Measurements from ENCODE around the gene ANKRD9. TPM values are rescaled to one million over a fixed set of nuclear protein-coding genes. Genes with fewer than 3 reads are reported as not detected.
A peak's percentile ranks its signal among the peaks of the same experiment; 100 is the strongest.
"Not testable (repeated sequence)": the region's sequence is repeated elsewhere in the genome, so short reads cannot be mapped to it uniquely, and the experiment has no call there.

The ANKRD9 gene
- total RNA-seq, 1 donor from 2014 or later: 23.9 TPM

GRCh38 chr14:102544747-102545460 is 35.3 kb upstream of the ANKRD9 start:
- TF ChIP-seq CTCF (IDR thresholded peaks at IDR 0.05; ENCODE audit: unreplicated experiment): no peak
- H3K4me1 Mint-ChIP-seq: peaks cover 31% of the 10 kb centered on the region
- H3K36me3 Mint-ChIP-seq: peaks cover 2% of the 10 kb centered on the region
- peak overlapping the region; percentile 44 for H3K4me3 Mint-ChIP-seq
- H3K9me3 Mint-ChIP-seq: peaks cover 4% of the 10 kb centered on the region
- DNase-seq (ENCODE audit: low spot score in 2 of 2, unreplicated experiment in 2 of 2): no peak
- H3K27me3 Mint-ChIP-seq (ENCODE audit: low read depth): peaks cover 21% of the 10 kb centered on the region
- H3K27ac Mint-ChIP-seq: peak overlapping the region; percentile 94

GRCh38 chr14:102544046-102544746 is 34.6 kb upstream of the ANKRD9 start:
- peaks cover 36% of the 10 kb centered on the region for H3K4me1 Mint-ChIP-seq
- peaks cover 4% of the 10 kb centered on the region for H3K9me3 Mint-ChIP-seq
- TF ChIP-seq CTCF (IDR thresholded peaks at IDR 0.05; ENCODE audit: unreplicated experiment): no peak
- peaks cover 2% of the 10 kb centered on the region for H3K36me3 Mint-ChIP-seq
- no peak overlapping the region for H3K4me3 Mint-ChIP-seq
- H3K27ac Mint-ChIP-seq: no peak overlapping the region
- H3K27me3 Mint-ChIP-seq (ENCODE audit: low read depth): peaks cover 21% of the 10 kb centered on the region
- DNase-seq (ENCODE audit: low spot score in 2 of 2, unreplicated experiment in 2 of 2): no peak

- H3K4me3 Mint-ChIP-seq: no peak overlapping the region
- DNase-seq (ENCODE audit: low spot score in 2 of 2, unreplicated experiment in 2 of 2): no peak
- H3K4me1 Mint-ChIP-seq: peaks cover 38% of the 10 kb centered on the region
- H3K36me3 Mint-ChIP-seq: peaks cover 2% of the 10 kb centered on the region
- H3K27ac Mint-ChIP-seq: no peak overlapping the region
- TF ChIP-seq CTCF (IDR thresholded peaks at IDR 0.05; ENCODE audit: unreplicated experiment): no peak
- H3K9me3 Mint-ChIP-seq: no peaks in the 10 kb centered on the region
- peaks cover 21% of the 10 kb centered on the region for H3K27me3 Mint-ChIP-seq (ENCODE audit: low read depth)
Measured at GRCh38 chr14:102541771-102542170, 32.2 kb upstream of the ANKRD9 start.

- not testable (repeated sequence) for DNase-seq (ENCODE audit: low spot score in 2 of 2, unreplicated experiment in 2 of 2); H3K36me3 Mint-ChIP-seq; H3K9me3 Mint-ChIP-seq; H3K4me3 Mint-ChIP-seq; H3K27ac Mint-ChIP-seq
- H3K4me1 Mint-ChIP-seq: peaks cover 38% of the 10 kb centered on the region
- peaks cover 21% of the 10 kb centered on the region for H3K27me3 Mint-ChIP-seq (ENCODE audit: low read depth)
Measured at GRCh38 chr14:102541029-102541491, 31.5 kb upstream of the ANKRD9 start.

- DNase-seq (ENCODE audit: low spot score in 2 of 2, unreplicated experiment in 2 of 2): peak; percentile 71 to 86
- H3K27me3 Mint-ChIP-seq (ENCODE audit: low read depth): peaks cover 15% of the 10 kb centered on the region
Measured at GRCh38 chr14:102540315-102541028, 30.9 kb upstream of the ANKRD9 start.

More at GRCh38 chr14:102540315-102541028, 30.9 kb upstream of the ANKRD9 start:
- H3K36me3 Mint-ChIP-seq: no peaks in the 10 kb centered on the region
- peak overlapping the region; percentile 88 for H3K27ac Mint-ChIP-seq
- no peaks in the 10 kb centered on the region for H3K9me3 Mint-ChIP-seq
- H3K4me3 Mint-ChIP-seq: peak overlapping the region; percentile 33
- H3K4me1 Mint-ChIP-seq: peaks cover 32% of the 10 kb centered on the region
- TF ChIP-seq CTCF (IDR thresholded peaks at IDR 0.05; ENCODE audit: unreplicated experiment): no peak
